Measurements from ENCODE around the gene XYLT1.

DNA sequence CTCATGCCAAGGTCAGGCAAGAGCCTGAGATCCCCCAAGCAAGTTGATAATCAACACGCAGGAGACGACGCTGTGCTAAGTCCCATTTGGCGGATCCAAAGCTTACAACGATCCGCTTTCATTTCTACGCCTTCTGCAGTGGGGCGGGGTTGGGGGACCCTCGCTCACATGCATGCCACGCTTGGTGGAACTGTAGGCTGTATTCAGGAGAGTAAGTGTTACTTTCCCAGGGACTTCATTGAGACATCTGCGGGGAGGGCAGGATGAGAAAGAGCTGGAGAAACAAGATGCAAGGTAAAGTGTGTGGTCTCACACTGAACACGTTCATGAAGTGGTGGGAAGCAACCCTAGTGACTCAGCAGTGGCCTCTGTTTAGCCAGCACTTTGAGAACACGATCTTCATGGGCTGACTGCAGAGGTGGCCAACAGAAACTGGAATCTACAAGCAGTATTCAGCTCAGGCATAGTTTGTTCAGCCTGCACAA, 100.5 kb downstream of the XYLT1 start:
- no peak for TF ChIP-seq YY1 (IDR thresholded peaks at IDR 0.05; ENCODE audit: low read depth)
- no peak for TF ChIP-seq CEBPB (IDR thresholded peaks at IDR 0.05)
- TF ChIP-seq TAF1 (IDR thresholded peaks at IDR 0.05; ENCODE audit: low read depth), result no peak

Data from Ishikawa (cell line).